Lower leg skin (tissue), 3 donors: Measurements from ENCODE around the gene TXN.

Experiments
- POLR2A ChIP-seq, 2 donors: fragments of 450-650 bp; IDR thresholded peaks; one replicate each; pipeline ENCODE4 v1.6.1; 2016 to 2017; ENCODE audit warnings: antibody characterized with exemption in 2 of 2, mild to moderate bottlenecking in 1 of 2, moderate library complexity in 1 of 2
- TF ChIP-seq, protein P1 (sequence below), 3 donors: fragments of 450-650 bp; IDR thresholded peaks; one replicate each; pipeline ENCODE4 v1.5.1; 2016; ENCODE audit warnings: antibody characterized with exemption in 3 of 3, mild to moderate bottlenecking in 3 of 3, moderate library complexity in 2 of 3

DNA sequence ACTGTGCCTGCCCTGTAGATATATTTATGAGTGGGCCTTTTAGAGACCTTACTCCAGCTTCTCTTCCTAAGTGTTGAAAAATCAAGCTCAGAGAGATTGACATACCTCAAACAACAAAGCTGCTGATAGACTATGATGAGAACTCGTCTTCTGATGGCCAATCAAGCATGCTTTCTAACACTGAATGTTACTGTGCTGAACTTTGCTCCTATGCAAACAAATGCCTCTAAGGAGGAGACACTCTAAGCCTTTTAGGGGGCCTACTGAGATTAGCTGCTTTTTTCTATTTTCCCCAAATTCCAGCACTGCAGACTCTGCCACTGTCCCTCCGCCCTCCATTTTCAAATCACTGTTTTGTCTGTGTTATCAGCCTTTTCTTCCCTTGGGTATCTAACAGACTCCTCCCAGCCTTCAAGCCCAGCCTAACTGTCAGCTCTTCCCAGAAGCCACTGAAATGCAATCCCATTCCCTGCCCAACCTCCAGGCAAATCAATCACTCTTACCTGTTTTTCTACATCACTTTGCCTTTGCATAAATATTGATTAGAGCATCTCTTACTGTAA lies 41.8 kb upstream of the TXN start:
- no peak for TF ChIP-seq POLR2A (IDR thresholded peaks at IDR 0.05)
- TF ChIP-seq, protein P1, sequence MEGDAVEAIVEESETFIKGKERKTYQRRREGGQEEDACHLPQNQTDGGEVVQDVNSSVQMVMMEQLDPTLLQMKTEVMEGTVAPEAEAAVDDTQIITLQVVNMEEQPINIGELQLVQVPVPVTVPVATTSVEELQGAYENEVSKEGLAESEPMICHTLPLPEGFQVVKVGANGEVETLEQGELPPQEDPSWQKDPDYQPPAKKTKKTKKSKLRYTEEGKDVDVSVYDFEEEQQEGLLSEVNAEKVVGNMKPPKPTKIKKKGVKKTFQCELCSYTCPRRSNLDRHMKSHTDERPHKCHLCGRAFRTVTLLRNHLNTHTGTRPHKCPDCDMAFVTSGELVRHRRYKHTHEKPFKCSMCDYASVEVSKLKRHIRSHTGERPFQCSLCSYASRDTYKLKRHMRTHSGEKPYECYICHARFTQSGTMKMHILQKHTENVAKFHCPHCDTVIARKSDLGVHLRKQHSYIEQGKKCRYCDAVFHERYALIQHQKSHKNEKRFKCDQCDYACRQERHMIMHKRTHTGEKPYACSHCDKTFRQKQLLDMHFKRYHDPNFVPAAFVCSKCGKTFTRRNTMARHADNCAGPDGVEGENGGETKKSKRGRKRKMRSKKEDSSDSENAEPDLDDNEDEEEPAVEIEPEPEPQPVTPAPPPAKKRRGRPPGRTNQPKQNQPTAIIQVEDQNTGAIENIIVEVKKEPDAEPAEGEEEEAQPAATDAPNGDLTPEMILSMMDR (IDR thresholded peaks at IDR 0.05) = no peak
